Upper lobe of left lung (tissue), 4 donors: ENCODE measurements around the gene PLEKHG2.

Experiments used
- EP300 ChIP-seq, 4 donors: sonication (generic); formaldehyde crosslinking; IDR thresholded peaks; one replicate each; pipeline ENCODE4 v1.5.1; 2017; ENCODE audit warnings: antibody characterized with exemption in 4 of 4, control low read depth in 2 of 4
- POLR2AphosphoS5 ChIP-seq, 2 donors: sonication (generic); formaldehyde crosslinking; IDR thresholded peaks; one replicate each; pipeline ENCODE4 v1.5.1; 2017; ENCODE audit warnings: antibody characterized with exemption in 2 of 2

DNA sequence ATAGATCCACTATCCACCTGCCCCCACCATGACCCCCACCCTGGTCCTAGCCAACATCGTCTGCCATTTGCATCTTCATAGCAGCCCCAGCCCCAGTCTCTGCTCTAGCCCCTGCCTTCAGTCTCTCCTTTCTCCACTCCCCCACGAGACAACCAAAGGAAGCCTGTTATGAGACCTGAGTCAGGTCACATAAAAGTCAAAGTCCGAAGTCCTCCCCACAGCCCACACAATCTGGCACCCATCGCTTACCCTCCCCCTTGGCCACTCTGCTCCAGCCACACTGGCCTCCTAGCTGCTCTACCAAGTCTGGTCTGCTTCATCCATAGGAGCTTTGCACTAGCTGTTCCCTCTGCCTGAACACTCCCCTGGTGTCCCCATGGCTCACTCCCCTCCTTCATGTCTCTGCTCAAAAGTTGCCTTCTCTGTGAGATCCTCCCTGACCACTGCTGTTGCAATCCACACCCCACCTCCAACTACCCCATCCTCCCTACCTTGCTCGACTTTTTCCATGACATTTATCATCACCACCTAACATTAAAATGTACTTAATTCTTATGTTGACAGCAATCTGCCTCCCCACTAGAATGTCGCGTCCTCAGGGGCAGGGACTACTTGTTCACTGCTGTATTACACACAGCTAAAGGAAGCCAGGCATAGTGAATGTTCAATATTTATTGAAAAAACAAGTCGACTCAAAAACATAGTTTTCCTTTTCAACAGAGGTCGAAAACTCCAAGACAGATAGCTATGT, 1.2 kb upstream of the PLEKHG2 start:
- TF ChIP-seq EP300 (IDR thresholded peaks at IDR 0.05) (peak in 1 of 4 donors; percentile 21), POLR2AphosphoS5 (IDR thresholded peaks at IDR 0.05) (peak; percentile 78 to 98)
